HepG2 (cell line): ENCODE data around the gene NUDT9. TPM values are rescaled to one million over a fixed set of nuclear protein-coding genes. Genes with fewer than 3 reads are reported as not detected.

Source experiments
- AGO1 ChIP-seq: fragments of 200-400 bp; formaldehyde crosslinking; IDR thresholded peaks from 2 replicates; pipeline ENCODE4 v1.6.1; 2017; ENCODE audit warnings: mild to moderate bottlenecking, low read depth, low read length, moderate library complexity; ENCODE audit not compliant: poor library complexity, severe bottlenecking
- CENPT ChIP-seq: sonication (generic); formaldehyde crosslinking; IDR thresholded peaks from 2 replicates; pipeline ENCODE4 v1.8.0; 2022; ENCODE audit warnings: low read depth, mild to moderate bottlenecking, moderate library complexity, missing genetic modification reagents
- GZF1 ChIP-seq: sonication (generic); formaldehyde crosslinking; IDR thresholded peaks from 2 replicates; pipeline ENCODE4 v1.5.1; 2020; ENCODE audit warnings: mild to moderate bottlenecking, missing genetic modification reagents
- HHEX ChIP-seq: IDR thresholded peaks from 2 replicates; pipeline ENCODE4 v1.6.1; 2016; ENCODE audit warnings: control low read depth
- POLR2AphosphoS5 ChIP-seq: IDR thresholded peaks from 2 replicates; pipeline ENCODE4 v1.6.1; 2012; ENCODE audit warnings: low read depth, low read length
- RARA ChIP-seq: IDR thresholded peaks from 2 replicates; pipeline ENCODE4 v1.6.1; 2016; ENCODE audit warnings: missing genetic modification reagents, missing compliant biosample characterization
- SNAI1 ChIP-seq: sonication (generic); formaldehyde crosslinking; IDR thresholded peaks from 2 replicates; pipeline ENCODE4 v1.5.0; 2020; ENCODE audit warnings: mild to moderate bottlenecking, missing genetic modification reagents, borderline replicate concordance
- SPEN ChIP-seq: sonication (generic); formaldehyde crosslinking; IDR thresholded peaks from 2 replicates; pipeline ENCODE4 v1.5.1; 2020; ENCODE audit warnings: low read depth, mild to moderate bottlenecking, missing genetic modification reagents
- TOE1 ChIP-seq: sonication (generic); formaldehyde crosslinking; IDR thresholded peaks from 2 replicates; pipeline ENCODE4 v1.4.0; 2020; ENCODE audit warnings: mild to moderate bottlenecking, missing genetic modification reagents
- WIZ ChIP-seq: sonication (generic); formaldehyde crosslinking; IDR thresholded peaks from 2 replicates; pipeline ENCODE4 v1.5.1; 2020; ENCODE audit warnings: mild to moderate bottlenecking, missing genetic modification reagents
- ZBTB7A ChIP-seq: sonication (generic); formaldehyde crosslinking; IDR thresholded peaks from 2 replicates; pipeline ENCODE4 v1.8.0; 2022; ENCODE audit warnings: mild to moderate bottlenecking, missing genetic modification reagents
- ZNF441 ChIP-seq: sonication (generic); formaldehyde crosslinking; IDR thresholded peaks from 2 replicates; pipeline ENCODE4 v1.7.0; 2021; ENCODE audit warnings: missing genetic modification reagents, borderline replicate concordance
- polyA plus RNA-seq, 8 experiments: library from polyadenylated mRNA; depleted of rRNA in 3 of 8; stranded (reverse) in 7 of 8; unstranded in 1 of 8; fragments of >200 nt; fragmentation: Illumina TruSeq in 4 of 8; extraction: Trizol in 4 of 8; gene quantifications; 2 replicates each; pipeline versions ENCODE4 v1.2.1 to v1.2.3, GENCODE V29; 2011 to 2016; ENCODE audit warnings: low read depth in 4 of 8, missing spikeins in 1 of 8, mixed read lengths in 1 of 8; ENCODE audit not compliant: insufficient read depth in 1 of 8
- total RNA-seq, 5 experiments: library from RNA; depleted of rRNA; stranded (reverse); fragments of >200 nt; fragmentation: Illumina TruSeq; extraction: Trizol; gene quantifications; 2 replicates each; pipeline ENCODE4 v1.2.3, GENCODE V29; 2016; ENCODE audit warnings: low read depth in 1 of 5
- TF ChIP-seq, protein P1 (sequence below), 2 experiments: fragments of 450-650 bp in 1 of 2; sonication (generic) in 1 of 2; formaldehyde crosslinking in 1 of 2; IDR thresholded peaks; 2 replicates each; pipeline versions ENCODE4 v1.6.1 to v1.8.0; 2016 to 2022; ENCODE audit warnings: antibody characterized with exemption in 1 of 2, mild to moderate bottlenecking in 1 of 2, missing genetic modification reagents in 1 of 2
- TF ChIP-seq, protein P2 (sequence below): sonication (generic); formaldehyde crosslinking; IDR thresholded peaks from 2 replicates; pipeline ENCODE4 v1.4.0; 2020; ENCODE audit warnings: missing genetic modification reagents, borderline replicate concordance
- TF ChIP-seq, protein P3 (sequence below): IDR thresholded peaks from 2 replicates; pipeline ENCODE4 v1.6.1; 2016

Gene NUDT9
- total and polyA plus RNA-seq, 2 of the 13 experiments (the other 11 are each of a cell fraction or from before 2014, with no cell fraction given) = 10.4 to 12.3 TPM

DNA sequence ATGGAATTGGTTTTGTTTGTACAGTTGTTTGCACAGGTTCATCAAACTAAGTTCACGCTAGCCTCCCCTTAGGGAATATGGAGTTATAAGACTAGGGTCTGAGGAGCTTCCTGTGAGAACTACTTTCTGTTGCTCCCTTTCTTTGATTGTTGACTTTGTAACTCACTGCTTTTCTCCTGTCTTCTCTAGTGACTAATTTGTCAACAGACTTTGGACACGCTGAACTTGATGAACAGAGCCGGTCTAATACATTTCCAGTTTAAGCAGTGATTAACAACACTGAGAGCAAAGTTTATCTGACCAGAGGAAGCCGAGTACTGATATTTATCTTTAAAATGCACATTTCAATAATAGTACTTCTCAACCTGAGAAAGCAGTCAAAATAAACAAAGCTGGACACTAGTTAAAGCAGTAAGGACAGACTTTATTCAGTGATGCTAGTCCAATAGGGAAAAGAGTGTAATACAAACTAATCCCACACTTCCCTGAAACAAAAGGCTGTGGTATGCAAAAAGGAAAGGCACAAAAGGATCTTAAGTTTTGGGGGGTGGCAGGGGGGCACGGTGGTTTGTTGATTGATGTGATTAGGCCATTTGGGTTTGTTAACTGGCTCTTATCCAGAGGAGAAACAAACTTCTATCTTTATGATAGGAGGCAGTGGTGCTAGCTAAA is 2.7 kb upstream of the NUDT9 start (continued):
- TF ChIP-seq, protein P1, sequence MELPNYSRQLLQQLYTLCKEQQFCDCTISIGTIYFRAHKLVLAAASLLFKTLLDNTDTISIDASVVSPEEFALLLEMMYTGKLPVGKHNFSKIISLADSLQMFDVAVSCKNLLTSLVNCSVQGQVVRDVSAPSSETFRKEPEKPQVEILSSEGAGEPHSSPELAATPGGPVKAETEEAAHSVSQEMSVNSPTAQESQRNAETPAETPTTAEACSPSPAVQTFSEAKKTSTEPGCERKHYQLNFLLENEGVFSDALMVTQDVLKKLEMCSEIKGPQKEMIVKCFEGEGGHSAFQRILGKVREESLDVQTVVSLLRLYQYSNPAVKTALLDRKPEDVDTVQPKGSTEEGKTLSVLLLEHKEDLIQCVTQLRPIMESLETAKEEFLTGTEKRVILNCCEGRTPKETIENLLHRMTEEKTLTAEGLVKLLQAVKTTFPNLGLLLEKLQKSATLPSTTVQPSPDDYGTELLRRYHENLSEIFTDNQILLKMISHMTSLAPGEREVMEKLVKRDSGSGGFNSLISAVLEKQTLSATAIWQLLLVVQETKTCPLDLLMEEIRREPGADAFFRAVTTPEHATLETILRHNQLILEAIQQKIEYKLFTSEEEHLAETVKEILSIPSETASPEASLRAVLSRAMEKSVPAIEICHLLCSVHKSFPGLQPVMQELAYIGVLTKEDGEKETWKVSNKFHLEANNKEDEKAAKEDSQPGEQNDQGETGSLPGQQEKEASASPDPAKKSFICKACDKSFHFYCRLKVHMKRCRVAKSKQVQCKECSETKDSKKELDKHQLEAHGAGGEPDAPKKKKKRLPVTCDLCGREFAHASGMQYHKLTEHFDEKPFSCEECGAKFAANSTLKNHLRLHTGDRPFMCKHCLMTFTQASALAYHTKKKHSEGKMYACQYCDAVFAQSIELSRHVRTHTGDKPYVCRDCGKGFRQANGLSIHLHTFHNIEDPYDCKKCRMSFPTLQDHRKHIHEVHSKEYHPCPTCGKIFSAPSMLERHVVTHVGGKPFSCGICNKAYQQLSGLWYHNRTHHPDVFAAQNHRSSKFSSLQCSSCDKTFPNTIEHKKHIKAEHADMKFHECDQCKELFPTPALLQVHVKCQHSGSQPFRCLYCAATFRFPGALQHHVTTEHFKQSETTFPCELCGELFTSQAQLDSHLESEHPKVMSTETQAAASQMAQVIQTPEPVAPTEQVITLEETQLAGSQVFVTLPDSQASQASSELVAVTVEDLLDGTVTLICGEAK (IDR thresholded peaks at IDR 0.05) = no peak
- TF ChIP-seq, protein P1 (CRISPR knock-in tag; IDR thresholded peaks at IDR 0.05) = no peak; the same call in 1 of the 2 replicates
- TF ChIP-seq HHEX (peak; percentile 70), ZNF441 (CRISPR knock-in tag) (no peak), WIZ (CRISPR knock-in tag) (no peak), AGO1 (no peak), ZBTB7A (CRISPR knock-in tag) (no peak), GZF1 (no peak), SPEN (no peak), POLR2AphosphoS5 (no peak), RARA (CRISPR knock-in tag) (peak; percentile 82), SNAI1 (CRISPR knock-in tag) (no peak), TOE1 (CRISPR knock-in tag) (no peak), CENPT (CRISPR knock-in tag) (no peak)
- TF ChIP-seq, protein P2, sequence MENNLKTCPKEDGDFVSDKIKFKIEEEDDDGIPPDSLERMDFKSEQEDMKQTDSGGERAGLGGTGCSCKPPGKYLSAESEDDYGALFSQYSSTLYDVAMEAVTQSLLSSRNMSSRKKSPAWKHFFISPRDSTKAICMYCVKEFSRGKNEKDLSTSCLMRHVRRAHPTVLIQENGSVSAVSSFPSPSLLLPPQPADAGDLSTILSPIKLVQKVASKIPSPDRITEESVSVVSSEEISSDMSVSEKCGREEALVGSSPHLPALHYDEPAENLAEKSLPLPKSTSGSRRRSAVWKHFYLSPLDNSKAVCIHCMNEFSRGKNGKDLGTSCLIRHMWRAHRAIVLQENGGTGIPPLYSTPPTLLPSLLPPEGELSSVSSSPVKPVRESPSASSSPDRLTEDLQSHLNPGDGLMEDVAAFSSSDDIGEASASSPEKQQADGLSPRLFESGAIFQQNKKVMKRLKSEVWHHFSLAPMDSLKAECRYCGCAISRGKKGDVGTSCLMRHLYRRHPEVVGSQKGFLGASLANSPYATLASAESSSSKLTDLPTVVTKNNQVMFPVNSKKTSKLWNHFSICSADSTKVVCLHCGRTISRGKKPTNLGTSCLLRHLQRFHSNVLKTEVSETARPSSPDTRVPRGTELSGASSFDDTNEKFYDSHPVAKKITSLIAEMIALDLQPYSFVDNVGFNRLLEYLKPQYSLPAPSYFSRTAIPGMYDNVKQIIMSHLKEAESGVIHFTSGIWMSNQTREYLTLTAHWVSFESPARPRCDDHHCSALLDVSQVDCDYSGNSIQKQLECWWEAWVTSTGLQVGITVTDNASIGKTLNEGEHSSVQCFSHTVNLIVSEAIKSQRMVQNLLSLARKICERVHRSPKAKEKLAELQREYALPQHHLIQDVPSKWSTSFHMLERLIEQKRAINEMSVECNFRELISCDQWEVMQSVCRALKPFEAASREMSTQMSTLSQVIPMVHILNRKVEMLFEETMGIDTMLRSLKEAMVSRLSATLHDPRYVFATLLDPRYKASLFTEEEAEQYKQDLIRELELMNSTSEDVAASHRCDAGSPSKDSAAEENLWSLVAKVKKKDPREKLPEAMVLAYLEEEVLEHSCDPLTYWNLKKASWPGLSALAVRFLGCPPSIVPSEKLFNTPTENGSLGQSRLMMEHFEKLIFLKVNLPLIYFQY (CRISPR knock-in tag) = no peak
- TF ChIP-seq, protein P3, sequence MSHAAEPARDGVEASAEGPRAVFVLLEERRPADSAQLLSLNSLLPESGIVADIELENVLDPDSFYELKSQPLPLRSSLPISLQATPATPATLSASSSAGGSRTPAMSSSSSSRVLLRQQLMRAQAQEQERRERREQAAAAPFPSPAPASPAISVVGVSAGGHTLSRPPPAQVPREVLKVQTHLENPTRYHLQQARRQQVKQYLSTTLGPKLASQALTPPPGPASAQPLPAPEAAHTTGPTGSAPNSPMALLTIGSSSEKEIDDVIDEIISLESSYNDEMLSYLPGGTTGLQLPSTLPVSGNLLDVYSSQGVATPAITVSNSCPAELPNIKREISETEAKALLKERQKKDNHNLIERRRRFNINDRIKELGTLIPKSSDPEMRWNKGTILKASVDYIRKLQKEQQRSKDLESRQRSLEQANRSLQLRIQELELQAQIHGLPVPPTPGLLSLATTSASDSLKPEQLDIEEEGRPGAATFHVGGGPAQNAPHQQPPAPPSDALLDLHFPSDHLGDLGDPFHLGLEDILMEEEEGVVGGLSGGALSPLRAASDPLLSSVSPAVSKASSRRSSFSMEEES (CRISPR knock-in tag) = 0 out of 2 replicates have a peak, but pooled peaks have one; percentile 18
